GM21367 (cell line): ENCODE measurements around the gene LYPD3.
"Not testable (repeated sequence)": the region's sequence is repeated elsewhere in the genome, so short reads cannot be mapped to it uniquely, and the experiment has no call there.

Experiments
- ATAC-seq: cut with Tn5 transposase; IDR thresholded peaks from one replicate; pipeline ENCODE4 v1.9.1; 2021; ENCODE audit not compliant: unreplicated experiment

LYPD3 gene

DNA sequence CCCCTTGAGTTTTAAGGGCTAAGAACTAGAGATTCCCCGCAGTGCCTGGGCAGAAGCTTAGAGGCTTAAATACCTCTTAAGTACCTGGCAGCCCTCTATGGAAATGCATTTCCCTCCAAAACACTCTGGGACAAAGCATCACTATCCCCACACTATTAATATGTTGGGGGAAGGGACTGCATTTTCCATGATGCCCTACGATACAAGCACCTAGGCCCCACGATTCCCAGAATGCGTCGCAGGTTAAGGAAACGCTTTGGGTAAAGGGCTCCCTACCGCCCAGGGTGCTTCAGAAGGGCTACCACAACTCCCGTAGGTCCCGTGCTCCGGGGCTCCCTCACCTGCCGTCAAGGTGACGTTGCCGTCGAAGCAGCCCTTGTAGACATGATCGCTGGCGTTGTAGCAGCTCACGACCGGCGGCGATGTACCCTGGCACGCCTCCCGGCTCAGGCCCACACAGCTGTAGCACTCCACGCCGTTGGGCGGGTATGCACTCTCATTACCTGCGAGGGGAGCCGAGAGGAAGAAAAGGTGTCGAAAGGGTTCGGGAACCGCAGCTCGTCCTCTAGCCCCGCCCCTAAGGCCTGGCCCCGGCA, 2.5 kb downstream of the LYPD3 start:
- ATAC-seq: no peak

DNA sequence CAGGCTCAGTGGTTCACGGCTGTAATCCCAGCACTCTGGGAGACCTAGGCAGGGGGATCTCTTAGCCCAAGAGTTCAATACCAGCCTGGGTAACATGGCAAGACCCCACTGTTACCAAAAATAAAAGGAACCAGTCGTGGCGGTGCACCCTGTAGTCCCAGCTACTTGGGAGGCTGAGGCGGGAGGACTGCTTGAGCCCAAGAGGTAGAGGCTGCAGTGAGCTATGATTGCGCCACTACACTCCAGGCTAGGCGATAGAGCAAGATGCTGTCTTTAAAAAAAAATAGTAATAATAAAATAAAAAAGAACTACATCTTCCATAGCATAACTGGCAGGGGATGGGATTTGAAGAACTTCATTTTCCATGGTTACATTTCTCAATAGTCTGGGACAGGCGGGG, 3.0 kb downstream of the LYPD3 start:
- ATAC-seq: no peak

DNA sequence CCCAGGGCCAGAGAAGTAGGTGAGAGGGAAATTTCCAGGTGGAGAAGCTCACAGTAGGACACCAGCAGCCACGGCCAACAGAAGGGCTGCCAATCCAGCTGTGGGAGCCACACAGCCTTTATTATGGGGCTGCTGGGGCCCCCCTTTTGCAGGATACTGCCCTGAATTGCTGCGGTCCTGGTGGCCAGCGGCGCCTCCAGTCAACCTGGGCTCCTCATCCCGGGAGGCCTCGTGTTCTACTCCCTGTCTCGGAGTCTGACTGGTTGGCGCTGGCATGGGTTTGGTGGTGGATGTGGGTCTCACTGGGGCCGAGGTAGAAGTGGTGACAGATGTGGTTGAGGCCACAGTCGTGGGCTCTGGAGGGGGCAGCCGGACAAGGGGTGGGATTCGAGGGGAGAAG, 4.1 kb downstream of the LYPD3 start:
- ATAC-seq: no peak

DNA sequence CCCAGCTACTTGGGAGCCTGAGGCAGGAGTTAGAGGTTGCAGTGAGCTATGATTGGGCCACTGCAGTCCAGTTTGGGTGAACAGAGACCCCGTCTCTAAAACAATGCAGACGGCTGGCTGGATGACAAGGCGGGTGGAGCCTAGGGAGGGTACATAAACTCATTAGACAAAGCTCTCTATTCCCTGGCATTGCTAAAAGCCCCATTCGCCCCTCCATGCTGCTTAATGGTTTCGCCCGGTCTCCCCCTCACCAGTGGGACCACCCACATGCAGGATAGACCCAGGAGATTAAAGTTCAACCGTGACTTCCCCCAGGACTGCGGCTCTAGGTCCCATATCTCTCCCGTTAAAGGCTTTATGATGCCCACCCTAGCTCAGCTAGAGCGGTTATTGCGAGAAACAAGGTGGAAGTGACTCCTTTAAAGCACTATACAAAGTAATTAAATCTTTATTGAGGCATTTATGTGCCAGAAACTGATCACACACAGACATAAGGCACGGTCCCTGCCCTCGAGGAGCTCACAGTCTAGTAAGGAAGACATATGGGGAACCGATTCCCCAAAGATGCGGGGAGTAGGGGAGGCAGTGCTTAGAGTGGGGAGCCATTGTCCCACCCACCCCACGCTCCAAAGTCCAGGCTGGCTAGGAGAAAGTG, 4.9 kb downstream of the LYPD3 start:
- no peak for ATAC-seq

GRCh38 chr19:43457809-43458208, 7.6 kb downstream of the LYPD3 start:
- ATAC-seq: no peak

GRCh38 chr19:43455321-43456113, 9.9 kb downstream of the LYPD3 start:
- ATAC-seq: no peak

DNA sequence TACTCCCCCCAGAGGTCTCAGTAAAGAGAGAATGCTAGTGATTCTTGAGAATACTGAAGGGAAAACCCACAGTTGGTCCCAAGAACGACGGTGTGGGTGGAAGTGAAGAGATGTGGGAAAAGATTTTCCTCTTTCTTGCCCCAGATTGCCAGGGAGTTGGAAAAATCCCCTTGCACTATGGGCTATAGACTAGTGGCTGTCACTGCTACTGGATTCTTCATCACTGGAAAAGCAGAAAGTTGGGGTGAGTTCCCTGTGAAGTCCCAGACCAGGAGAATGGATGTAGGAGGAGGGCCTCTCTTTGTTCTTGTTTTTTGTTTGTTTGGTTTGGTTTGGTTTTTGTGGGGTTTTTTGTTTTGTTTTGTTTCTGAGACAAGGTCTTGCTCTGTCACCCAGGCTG, 11.4 kb downstream of the LYPD3 start:
- ATAC-seq: no peak

GRCh38 chr19:43452582-43452981, 12.8 kb downstream of the LYPD3 start:
- no peak for ATAC-seq

DNA sequence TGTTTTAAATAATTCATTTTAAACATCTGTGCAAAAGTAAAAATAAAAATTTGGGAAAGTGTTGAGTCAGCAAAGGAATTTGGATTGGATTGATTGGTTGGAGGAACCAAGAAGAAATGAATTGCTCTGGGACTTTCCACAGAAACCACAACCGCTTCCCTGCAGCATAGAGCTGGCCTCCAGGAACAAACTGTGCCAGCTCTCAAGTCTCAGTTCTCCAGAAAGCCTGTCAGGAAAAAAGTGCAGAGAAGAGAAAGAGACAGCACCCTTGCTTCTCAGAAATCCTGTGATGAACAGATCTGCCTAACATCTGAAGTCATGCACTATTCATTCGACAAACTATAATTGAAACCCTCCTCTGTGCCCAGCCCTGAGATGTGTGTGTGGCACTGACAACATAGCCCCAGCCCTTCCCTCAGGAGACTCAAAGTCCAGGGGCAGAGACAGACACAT, 14.8 kb downstream of the LYPD3 start:
- no peak for ATAC-seq

GRCh38 chr19:43447655-43448054, 17.8 kb downstream of the LYPD3 start:
- ATAC-seq: no peak

DNA sequence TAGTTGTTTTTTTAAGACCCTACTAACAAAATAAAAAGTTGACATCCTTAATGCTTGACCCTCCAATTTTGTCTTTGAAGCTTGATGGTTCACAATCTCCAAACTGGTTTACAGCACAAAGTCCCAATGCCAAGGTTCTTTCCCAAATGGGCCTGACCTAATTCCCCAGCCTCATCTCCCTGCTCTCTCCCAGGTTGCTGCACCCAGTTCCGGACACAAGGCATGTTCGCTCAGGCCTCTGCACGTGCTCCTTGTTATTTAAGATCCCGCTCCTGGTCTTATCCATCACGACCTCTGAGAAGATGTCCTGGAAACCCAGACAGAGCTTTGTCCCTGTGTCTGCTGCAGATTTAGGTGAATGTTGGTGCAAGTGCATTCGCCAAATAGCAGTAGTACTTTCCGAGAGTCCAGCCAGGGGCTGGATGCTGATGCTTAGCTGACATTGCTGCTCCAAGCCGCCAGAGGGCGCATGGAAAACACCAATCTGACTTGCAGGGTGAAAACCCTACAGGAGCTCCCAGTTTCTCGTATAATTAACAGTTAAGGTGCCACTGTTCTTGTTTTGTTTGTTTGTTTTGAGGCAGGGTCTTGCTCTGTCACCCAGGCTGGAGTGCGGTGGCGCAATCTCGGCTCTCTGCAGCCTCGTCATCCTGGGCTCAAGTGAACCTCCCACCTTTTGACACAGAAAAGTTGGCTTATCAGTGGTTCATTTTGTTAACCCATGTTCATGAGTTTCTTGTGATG, 18.5 kb downstream of the LYPD3 start:
- no peak for ATAC-seq

DNA sequence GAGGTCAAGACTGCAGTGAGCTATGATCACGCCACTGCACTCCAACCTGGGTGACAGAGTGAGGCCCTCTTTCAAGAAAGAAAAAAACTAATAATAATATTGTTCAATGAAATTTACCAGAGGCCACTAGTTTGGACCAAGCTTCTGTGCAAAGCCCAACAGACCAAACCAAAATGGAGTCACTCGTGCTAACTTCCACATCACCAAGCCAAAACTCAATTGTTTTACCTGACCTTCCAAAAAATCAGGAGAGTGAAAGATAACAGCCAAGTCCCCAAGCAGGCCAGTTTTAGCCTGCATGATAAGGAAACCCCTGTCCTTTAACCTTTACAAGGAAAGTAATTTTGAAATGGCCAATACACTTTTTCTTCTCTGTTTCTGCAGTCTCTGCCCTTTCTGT, 20.0 kb downstream of the LYPD3 start:
- no peak for ATAC-seq

DNA sequence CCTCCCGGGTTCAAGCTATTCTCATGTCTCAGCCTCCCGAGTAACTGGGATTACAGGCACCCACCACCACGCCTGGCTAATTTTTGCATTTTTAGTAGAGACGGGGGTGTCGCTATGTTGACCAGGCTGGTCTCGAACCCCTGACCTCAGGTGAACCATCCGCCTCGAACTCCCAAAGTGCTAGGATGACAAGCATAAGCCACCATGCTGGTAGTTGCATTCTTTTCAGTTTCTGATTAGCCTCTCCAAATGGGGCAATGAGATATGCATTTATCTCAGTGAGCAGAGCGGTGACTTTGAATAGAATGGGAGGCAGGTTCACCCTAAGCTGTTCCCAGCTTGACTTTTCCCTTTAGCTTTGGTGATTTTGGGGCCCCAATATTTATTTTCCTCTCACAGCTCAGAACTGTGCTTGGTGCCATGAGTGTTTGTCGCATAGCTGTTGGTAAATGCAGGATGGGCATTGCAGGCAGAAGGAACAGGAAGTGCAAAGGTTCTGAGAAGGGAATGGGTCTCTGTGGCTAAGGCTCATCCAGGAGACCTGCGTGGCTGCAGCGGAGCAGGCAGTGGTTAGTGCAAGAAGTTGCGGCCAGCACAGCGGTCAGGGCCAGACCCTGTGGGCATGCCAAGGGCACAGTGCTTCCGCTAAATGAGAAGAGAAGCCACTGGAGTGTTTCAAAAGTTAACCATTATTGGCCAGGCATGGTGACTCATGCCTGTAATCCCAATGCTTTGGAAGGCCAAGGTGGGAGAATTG, 20.7 kb downstream of the LYPD3 start:
- ATAC-seq: no peak

- not testable (repeated sequence) for ATAC-seq
Measured at GRCh38 chr19:43444091-43444490, 21.3 kb downstream of the LYPD3 start.

DNA sequence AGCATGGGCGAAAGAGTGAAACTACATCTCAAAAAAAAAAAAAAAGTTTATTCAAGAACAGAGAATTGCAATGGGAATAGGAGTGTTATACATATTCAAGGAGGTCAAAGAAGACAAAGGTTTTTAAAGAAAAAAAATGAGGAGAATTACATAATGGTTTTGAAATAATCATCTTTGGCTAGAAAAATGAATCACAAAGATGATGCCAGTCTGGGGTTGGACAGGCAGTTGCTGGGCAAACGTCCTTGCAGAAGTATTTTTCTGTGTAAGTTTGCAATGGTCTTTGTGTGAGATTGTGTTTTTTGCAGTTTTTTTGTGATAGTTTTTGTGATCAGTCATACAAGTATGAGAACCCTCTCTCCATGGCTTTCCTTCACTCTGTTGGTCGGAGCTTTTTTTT, 23.7 kb downstream of the LYPD3 start:
- no peak for ATAC-seq

GRCh38 chr19:43439709-43440063, 25.7 kb downstream of the LYPD3 start:
- ATAC-seq: no peak

- ATAC-seq: no peak
Measured at GRCh38 chr19:43439032-43439708, 26.2 kb downstream of the LYPD3 start.

DNA sequence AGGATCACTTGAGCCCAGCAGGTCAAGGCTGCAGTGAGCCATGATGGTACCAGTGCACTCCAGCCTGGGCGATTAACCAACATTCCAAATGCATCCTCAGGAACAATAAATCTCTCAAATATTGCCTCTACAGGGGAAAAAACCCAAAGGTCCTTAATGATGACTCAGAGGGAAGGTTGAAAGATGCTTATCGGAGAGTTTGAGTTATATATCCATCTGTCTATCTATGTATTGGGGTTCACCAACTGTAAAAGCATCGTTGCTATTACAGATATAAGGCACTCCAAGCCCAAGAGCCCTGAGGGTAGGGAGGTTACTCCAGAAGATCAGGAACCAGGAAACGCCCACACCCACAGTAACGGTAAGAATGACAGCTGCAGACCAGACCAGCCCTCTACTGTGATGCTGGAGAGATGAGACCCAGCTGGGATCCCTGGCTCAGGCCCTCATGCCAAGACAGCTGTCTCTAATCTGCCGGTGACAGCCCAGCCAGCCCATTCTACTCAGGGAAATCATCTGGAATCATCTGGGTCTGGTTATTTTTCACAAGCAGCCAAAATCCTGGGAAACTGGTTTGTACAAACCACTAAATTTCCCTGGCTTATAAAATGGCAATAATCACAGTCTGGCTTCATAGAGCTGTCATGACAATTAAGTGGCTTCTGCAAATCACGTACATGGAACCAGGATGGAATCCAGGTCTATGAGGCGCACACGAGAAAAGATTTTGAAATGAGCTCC, 26.9 kb downstream of the LYPD3 start:
- no peak for ATAC-seq

- ATAC-seq: no peak
Measured at GRCh38 chr19:43437712-43438111, 27.7 kb downstream of the LYPD3 start.

DNA sequence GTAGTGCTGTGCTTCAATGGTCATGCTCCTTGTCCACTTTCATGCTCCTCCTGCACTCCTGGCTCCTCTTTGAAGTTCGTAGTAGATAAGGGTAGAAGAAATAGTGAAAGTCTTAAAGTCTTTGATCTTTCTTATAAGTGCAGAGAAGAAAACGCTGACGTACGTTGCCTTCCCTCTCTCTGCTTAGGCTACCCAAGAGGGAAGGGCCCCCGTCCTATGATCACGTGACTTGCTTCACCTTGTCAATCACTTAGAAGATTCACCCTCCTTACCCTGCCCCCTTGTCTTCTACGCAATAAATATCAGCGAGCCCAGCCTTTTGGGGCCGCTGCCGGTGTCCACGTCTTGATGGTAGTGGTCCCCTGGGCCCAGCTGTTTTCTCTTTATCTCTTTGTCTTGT, 28.1 kb downstream of the LYPD3 start:
- ATAC-seq: not testable (repeated sequence)
